ENCODE results near the gene TNIP1. TPM values are rescaled to one million over a fixed set of nuclear protein-coding genes. Genes with fewer than 3 reads are reported as not detected.

Gene TNIP1
- total RNA-seq, 2 experiments from 2014 or later, result 127 TPM

- Mint-ChIP-seq H3K27me3 (no peaks in the 10 kb centered on the region), H3K27ac (no peak overlapping the region), H3K4me1 (no peaks in the 10 kb centered on the region), H3K4me3 (no peak overlapping the region), H3K36me3 (ENCODE audit: low read depth) (no peaks in the 10 kb centered on the region), H3K9me3 (no peaks in the 10 kb centered on the region)
- ChIA-PET CTCF (interaction anchor here (1.5 kb wide), 1 partner anchor 11 kb away, joined by 3 read pairs; no protein-coding TSS in a partner anchor), POLR2A (no interaction called here)
- no peak for DNase-seq
Measured at GRCh38 chr5:151005950-151006576, 74.8 kb downstream of the TNIP1 start.

- Mint-ChIP-seq H3K36me3 (ENCODE audit: low read depth) (no peaks in the 10 kb centered on the region), H3K27ac (no peak overlapping the region), H3K9me3 (no peaks in the 10 kb centered on the region), H3K4me3 (no peak overlapping the region), H3K4me1 (no peaks in the 10 kb centered on the region), H3K27me3 (no peaks in the 10 kb centered on the region)
- ChIA-PET POLR2A (no interaction called here), CTCF (interaction anchor here (1.5 kb wide), 1 partner anchor 12 kb away, joined by 3 read pairs; no protein-coding TSS in a partner anchor)
- no peak for DNase-seq
Measured at GRCh38 chr5:151005187-151005949, 75.5 kb downstream of the TNIP1 start.

- H3K9me3 Mint-ChIP-seq, result no peaks in the 10 kb centered on the region
- no peaks in the 10 kb centered on the region for H3K4me1 Mint-ChIP-seq
- no peak for DNase-seq
- CTCF ChIA-PET, result interaction anchor here (1.5 kb wide), 1 partner anchor 12 kb away, joined by 3 read pairs; no protein-coding TSS in a partner anchor
- no peaks in the 10 kb centered on the region for H3K36me3 Mint-ChIP-seq (ENCODE audit: low read depth)
- no peak overlapping the region for H3K4me3 Mint-ChIP-seq
- H3K27me3 Mint-ChIP-seq, result no peaks in the 10 kb centered on the region
- no peak overlapping the region for H3K27ac Mint-ChIP-seq
- POLR2A ChIA-PET, result no interaction called here
Measured at GRCh38 chr5:151004499-151004898, 76.3 kb downstream of the TNIP1 start.

- no peaks in the 10 kb centered on the region for H3K4me1 Mint-ChIP-seq
- CTCF ChIA-PET, result no interaction called here
- no peak for DNase-seq
- no peaks in the 10 kb centered on the region for H3K36me3 Mint-ChIP-seq (ENCODE audit: low read depth)
- H3K4me3 Mint-ChIP-seq, result no peak overlapping the region
- no peaks in the 10 kb centered on the region for H3K27me3 Mint-ChIP-seq
- no peak overlapping the region for H3K27ac Mint-ChIP-seq
- POLR2A ChIA-PET, result no interaction called here
- no peaks in the 10 kb centered on the region for H3K9me3 Mint-ChIP-seq
Measured at GRCh38 chr5:151003503-151003860, 77.4 kb downstream of the TNIP1 start.

- H3K4me3 Mint-ChIP-seq, result no peak overlapping the region
- H3K36me3 Mint-ChIP-seq (ENCODE audit: low read depth), result no peaks in the 10 kb centered on the region
- no peaks in the 10 kb centered on the region for H3K4me1 Mint-ChIP-seq
- no peak overlapping the region for H3K27ac Mint-ChIP-seq
- H3K9me3 Mint-ChIP-seq, result no peaks in the 10 kb centered on the region
- DNase-seq, result no peak
- POLR2A ChIA-PET, result no interaction called here
- CTCF ChIA-PET, result interaction anchor here (0.6 kb wide), 1 partner anchor 209 kb away, joined by 4 read pairs; no protein-coding TSS in a partner anchor
- no peaks in the 10 kb centered on the region for H3K27me3 Mint-ChIP-seq
Measured at GRCh38 chr5:151002681-151003502, 77.9 kb downstream of the TNIP1 start.

- ChIA-PET POLR2A (no interaction called here), CTCF (interaction anchor here (0.6 kb wide), 1 partner anchor 209 kb away, joined by 4 read pairs; no protein-coding TSS in a partner anchor)
- H3K4me3 Mint-ChIP-seq, result no peak overlapping the region
- DNase-seq, result no peak
- no peaks in the 10 kb centered on the region for H3K27me3 Mint-ChIP-seq
- H3K9me3 Mint-ChIP-seq, result no peaks in the 10 kb centered on the region
- no peak overlapping the region for H3K27ac Mint-ChIP-seq
- no peaks in the 10 kb centered on the region for H3K4me1 Mint-ChIP-seq
- no peaks in the 10 kb centered on the region for H3K36me3 Mint-ChIP-seq (ENCODE audit: low read depth)
Measured at GRCh38 chr5:151002250-151002649, 78.6 kb downstream of the TNIP1 start.

- no peak for DNase-seq
- H3K27me3 Mint-ChIP-seq, result no peaks in the 10 kb centered on the region
- CTCF ChIA-PET, result no interaction called here
- no peak overlapping the region for H3K27ac Mint-ChIP-seq
- no peak overlapping the region for H3K4me3 Mint-ChIP-seq
- H3K4me1 Mint-ChIP-seq, result no peaks in the 10 kb centered on the region
- no peaks in the 10 kb centered on the region for H3K36me3 Mint-ChIP-seq (ENCODE audit: low read depth)
- POLR2A ChIA-PET, result no interaction called here
- no peaks in the 10 kb centered on the region for H3K9me3 Mint-ChIP-seq
Measured at GRCh38 chr5:151001436-151001835, 79.4 kb downstream of the TNIP1 start.

- POLR2A ChIA-PET, result no interaction called here
- no peaks in the 10 kb centered on the region for H3K36me3 Mint-ChIP-seq (ENCODE audit: low read depth)
- H3K27ac Mint-ChIP-seq, result no peak overlapping the region
Measured at GRCh38 chr5:150999704-151000442, 81.0 kb downstream of the TNIP1 start.

GRCh38 chr5:150993826-150994412 is 86.9 kb downstream of the TNIP1 start:
- CTCF ChIA-PET, result no interaction called here
- Mint-ChIP-seq H3K9me3 (peaks cover 7% of the 10 kb centered on the region), H3K27me3 (no peaks in the 10 kb centered on the region), H3K4me1 (no peaks in the 10 kb centered on the region), H3K4me3 (no peak overlapping the region), H3K27ac (no peak overlapping the region), H3K36me3 (ENCODE audit: low read depth) (no peaks in the 10 kb centered on the region)
- DNase-seq, result no peak
- POLR2A ChIA-PET, result no interaction called here

More at GRCh38 chr5:150999704-151000442, 81.0 kb downstream of the TNIP1 start:
- CTCF ChIA-PET, result no interaction called here
- H3K4me3 Mint-ChIP-seq, result no peak overlapping the region
- DNase-seq, result no peak
- H3K4me1 Mint-ChIP-seq, result no peaks in the 10 kb centered on the region
- H3K9me3 Mint-ChIP-seq, result no peaks in the 10 kb centered on the region
- no peaks in the 10 kb centered on the region for H3K27me3 Mint-ChIP-seq

GRCh38 chr5:150993422-150993821 is 87.4 kb downstream of the TNIP1 start:
- Mint-ChIP-seq H3K9me3 (peaks cover 7% of the 10 kb centered on the region), H3K4me3 (no peak overlapping the region), H3K27ac (no peak overlapping the region), H3K27me3 (no peaks in the 10 kb centered on the region), H3K36me3 (ENCODE audit: low read depth) (no peaks in the 10 kb centered on the region), H3K4me1 (no peaks in the 10 kb centered on the region)
- POLR2A ChIA-PET, result no interaction called here
- CTCF ChIA-PET, result no interaction called here
- no peak for DNase-seq

- no peaks in the 10 kb centered on the region for H3K27me3 Mint-ChIP-seq
- H3K36me3 Mint-ChIP-seq (ENCODE audit: low read depth), result no peaks in the 10 kb centered on the region
- no peak overlapping the region for H3K27ac Mint-ChIP-seq
- H3K4me3 Mint-ChIP-seq, result no peak overlapping the region
- H3K9me3 Mint-ChIP-seq, result peaks cover 7% of the 10 kb centered on the region
- ChIA-PET CTCF (no interaction called here), POLR2A (no interaction called here)
- H3K4me1 Mint-ChIP-seq, result no peaks in the 10 kb centered on the region
- no peak for DNase-seq
Measured at GRCh38 chr5:150992705-150993104, 88.1 kb downstream of the TNIP1 start.

GRCh38 chr5:150989695-150990094 is 91.1 kb downstream of the TNIP1 start:
- no peaks in the 10 kb centered on the region for H3K4me1 Mint-ChIP-seq
- no peak overlapping the region for H3K27ac Mint-ChIP-seq
- no peaks in the 10 kb centered on the region for H3K36me3 Mint-ChIP-seq (ENCODE audit: low read depth)
- CTCF ChIA-PET, result no interaction called here
- POLR2A ChIA-PET, result no interaction called here
- DNase-seq, result no peak
- no peak overlapping the region for H3K4me3 Mint-ChIP-seq
- no peaks in the 10 kb centered on the region for H3K27me3 Mint-ChIP-seq
- H3K9me3 Mint-ChIP-seq, result peaks cover 7% of the 10 kb centered on the region

All from activated CD4-positive, alpha-beta T cell treated with anti-CD3 and anti-CD28 coated beads, Interleukin-2, amount 10 ng/mL, durations not matched to agents 7 days and 5 days (primary cell).